MCF 10A (cell line): ENCODE data around the gene GALNT15. TPM values are rescaled to one million over a fixed set of nuclear protein-coding genes. Genes with fewer than 3 reads are reported as not detected.

Experiments
- BruUV-seq: library from RNA; stranded (reverse); fragments of 400-500 nt; replicated peaks from 2 replicates; lab custom pipeline; 2021; lab: Mats Ljungman, UMichigan
- CTCF ChIA-PET: fragments of 300-600 bp; sonication (Branson Sonifier 250); formaldehyde crosslinking; extraction: SDS; loops from one replicate; lab custom pipeline; 2021; ENCODE audit warnings: antibody characterized with exemption, inconsistent platforms; lab: Yijun Ruan, JAX
- POLR2A ChIA-PET: fragments of 300-600, 350-650 bp; sonication (Branson Sonifier 250); formaldehyde crosslinking; extraction: SDS; loops from one replicate; lab custom pipeline; 2020; ENCODE audit warnings: antibody characterized with exemption, inconsistent platforms; lab: Yijun Ruan, JAX
- DNase-seq: peaks from one replicate; pipeline ENCODE4 v3.0.0-alpha.2; 2018; ENCODE audit not compliant: unreplicated experiment
- H3K27ac Mint-ChIP-seq: one replicate; pipeline ENCODE4 v1.8.0; 2022; ENCODE audit warnings: mild to moderate bottlenecking, low read depth, mixed read lengths; ENCODE audit not compliant: unreplicated experiment
- H3K27me3 Mint-ChIP-seq: one replicate; pipeline ENCODE4 v1.8.0; 2022; ENCODE audit warnings: mixed read lengths; ENCODE audit not compliant: insufficient read depth, unreplicated experiment
- H3K36me3 Mint-ChIP-seq: one replicate; pipeline ENCODE4 v1.8.0; 2022; ENCODE audit warnings: mild to moderate bottlenecking, moderate library complexity, mixed read lengths; ENCODE audit not compliant: insufficient read depth, unreplicated experiment
- H3K4me1 Mint-ChIP-seq: one replicate; pipeline ENCODE4 v1.8.0; 2022; ENCODE audit warnings: mixed read lengths; ENCODE audit not compliant: insufficient read depth, unreplicated experiment
- H3K4me3 Mint-ChIP-seq: one replicate; pipeline ENCODE4 v1.8.0; 2022; ENCODE audit warnings: mild to moderate bottlenecking, moderate library complexity, mixed read lengths; ENCODE audit not compliant: unreplicated experiment
- H3K9me3 Mint-ChIP-seq: one replicate; pipeline ENCODE4 v1.8.0; 2022; ENCODE audit warnings: mixed read lengths; ENCODE audit not compliant: unreplicated experiment
- intact Hi-C: fragments of 100-400 bp; cut with micrococcal nuclease; formaldehyde crosslinking; loops from 2 replicates; pipeline ENCODE4 v1.14.1; 2022
- total RNA-seq: library from RNA; stranded (reverse); gene quantifications from 2 replicates; pipeline ENCODE4 v1.2.3, GENCODE V29; 2022
- TF ChIP-seq, protein P1 (sequence below): fragments of 200-600 bp; IDR thresholded peaks from one replicate; pipeline ENCODE4 v1.8.0; 2022; ENCODE audit warnings: antibody characterized with exemption, mild to moderate bottlenecking; ENCODE audit not compliant: unreplicated experiment

GALNT15 gene
- total RNA-seq, 1 experiment from 2014 or later, result 3.0 TPM

DNA sequence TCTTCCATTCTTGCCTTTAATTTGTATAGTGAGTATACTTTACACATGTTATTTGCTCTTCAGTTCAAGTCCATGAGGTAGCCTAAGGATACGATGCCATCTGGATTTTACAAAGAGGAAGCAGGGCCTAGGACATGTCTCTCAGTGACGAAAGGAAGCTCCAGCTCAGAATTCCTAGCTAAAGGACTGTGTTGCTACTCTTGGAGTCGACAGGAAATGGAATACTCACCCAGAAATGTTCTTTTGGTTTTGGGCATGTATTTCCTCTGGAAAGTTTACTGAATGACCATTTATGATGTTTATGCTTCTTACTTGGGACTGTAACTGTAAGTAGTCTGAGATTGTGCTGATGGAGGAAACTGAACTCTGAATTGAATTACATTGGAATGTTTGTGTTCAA, 103.0 kb downstream of the GALNT15 start:
- peaks cover 57% of the 10 kb centered on the region for H3K36me3 Mint-ChIP-seq
- ChIA-PET POLR2A (interaction anchor here (1.4 kb wide), 1 partner anchor 249 kb away, joined by 3 read pairs; no protein-coding TSS in a partner anchor), CTCF (interaction anchor here (0.6 to 3.1 kb wide), 3 partner anchors 9 to 273 kb away, joined by 4 to 13 read pairs (median 4); no protein-coding TSS in a partner anchor)
- no peaks in the 10 kb centered on the region for H3K27me3 Mint-ChIP-seq
- no peak for DNase-seq
- H3K27ac Mint-ChIP-seq, result no peak overlapping the region
- TF ChIP-seq, protein P1, sequence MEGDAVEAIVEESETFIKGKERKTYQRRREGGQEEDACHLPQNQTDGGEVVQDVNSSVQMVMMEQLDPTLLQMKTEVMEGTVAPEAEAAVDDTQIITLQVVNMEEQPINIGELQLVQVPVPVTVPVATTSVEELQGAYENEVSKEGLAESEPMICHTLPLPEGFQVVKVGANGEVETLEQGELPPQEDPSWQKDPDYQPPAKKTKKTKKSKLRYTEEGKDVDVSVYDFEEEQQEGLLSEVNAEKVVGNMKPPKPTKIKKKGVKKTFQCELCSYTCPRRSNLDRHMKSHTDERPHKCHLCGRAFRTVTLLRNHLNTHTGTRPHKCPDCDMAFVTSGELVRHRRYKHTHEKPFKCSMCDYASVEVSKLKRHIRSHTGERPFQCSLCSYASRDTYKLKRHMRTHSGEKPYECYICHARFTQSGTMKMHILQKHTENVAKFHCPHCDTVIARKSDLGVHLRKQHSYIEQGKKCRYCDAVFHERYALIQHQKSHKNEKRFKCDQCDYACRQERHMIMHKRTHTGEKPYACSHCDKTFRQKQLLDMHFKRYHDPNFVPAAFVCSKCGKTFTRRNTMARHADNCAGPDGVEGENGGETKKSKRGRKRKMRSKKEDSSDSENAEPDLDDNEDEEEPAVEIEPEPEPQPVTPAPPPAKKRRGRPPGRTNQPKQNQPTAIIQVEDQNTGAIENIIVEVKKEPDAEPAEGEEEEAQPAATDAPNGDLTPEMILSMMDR, result no peak
- intact Hi-C loops, result no loop called here
- no peaks in the 10 kb centered on the region for H3K9me3 Mint-ChIP-seq
- BruUV-seq, result no TSS peak
- H3K4me1 Mint-ChIP-seq, result no peaks in the 10 kb centered on the region
- no peak overlapping the region for H3K4me3 Mint-ChIP-seq

DNA sequence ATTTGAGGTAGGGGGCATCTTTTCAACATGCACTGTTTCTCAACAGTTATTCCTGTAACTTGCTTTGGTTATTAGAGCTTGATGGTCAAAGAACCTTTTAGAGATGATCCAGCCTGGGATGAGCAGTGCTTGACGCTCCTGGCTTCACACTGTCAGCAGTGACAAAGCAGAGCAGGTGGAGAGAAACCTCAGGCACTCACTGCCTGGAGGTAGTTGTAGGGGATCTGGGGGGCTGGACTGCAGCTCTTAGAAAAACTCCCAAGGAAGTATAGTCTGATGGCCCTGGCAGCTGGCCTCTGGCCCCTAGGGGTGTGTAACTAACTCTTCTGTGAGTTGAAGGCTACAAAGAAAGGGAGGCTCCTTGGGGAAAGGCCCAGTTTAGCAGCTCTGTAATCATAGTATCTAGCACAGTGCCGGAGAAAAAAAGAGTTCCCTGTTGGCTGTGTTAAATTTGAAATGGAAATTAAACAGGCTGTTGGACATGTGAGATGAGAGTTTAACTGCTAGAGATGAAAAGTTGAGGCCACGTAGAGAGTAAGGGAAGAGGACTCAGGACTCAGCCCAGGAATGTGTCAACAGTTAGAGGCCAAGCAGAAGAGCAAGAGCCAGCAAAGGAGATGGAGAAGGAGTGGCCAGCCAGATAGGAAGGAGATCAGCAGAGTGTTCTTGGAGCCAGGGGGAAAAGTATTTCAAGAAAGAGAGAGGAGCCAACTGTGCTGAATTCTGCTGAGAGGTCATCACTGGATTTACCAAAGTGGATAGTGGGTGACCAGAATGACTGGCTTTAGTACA, 104.7 kb downstream of the GALNT15 start:
- Mint-ChIP-seq H3K27ac (no peak overlapping the region), H3K9me3 (no peaks in the 10 kb centered on the region), H3K36me3 (peaks cover 57% of the 10 kb centered on the region), H3K27me3 (no peaks in the 10 kb centered on the region), H3K4me1 (no peaks in the 10 kb centered on the region), H3K4me3 (no peak overlapping the region)
- intact Hi-C loops, result no loop called here
- no peak for DNase-seq
- TF ChIP-seq, protein P1, result no peak
- no TSS peak for BruUV-seq
- POLR2A ChIA-PET, result no interaction called here
- CTCF ChIA-PET, result interaction anchor here (0.8 to 3.1 kb wide), 3 partner anchors 10 to 272 kb away, joined by 3 to 13 read pairs (median 3); no protein-coding TSS in a partner anchor

DNA sequence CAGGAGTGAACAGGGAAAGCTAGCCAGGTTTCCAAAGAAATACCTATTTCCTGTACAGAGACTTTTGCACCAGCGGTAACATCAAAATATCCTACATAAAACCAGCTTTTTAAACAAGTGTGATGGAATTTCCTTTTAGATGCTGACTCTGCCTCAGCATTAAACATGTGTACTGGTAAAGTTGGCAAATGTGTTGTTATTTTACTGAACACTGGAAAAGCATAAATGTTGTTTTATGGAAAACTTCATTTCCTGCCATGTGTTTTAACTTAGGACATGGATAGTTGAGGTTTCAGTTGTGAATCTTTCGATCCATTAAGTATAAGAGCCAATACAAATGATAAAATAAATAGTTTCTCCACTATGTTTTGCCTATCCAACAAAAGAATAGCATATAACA, 106.2 kb downstream of the GALNT15 start:
- Mint-ChIP-seq H3K27me3 (no peaks in the 10 kb centered on the region), H3K27ac (no peak overlapping the region), H3K4me3 (no peak overlapping the region), H3K9me3 (no peaks in the 10 kb centered on the region), H3K36me3 (peaks cover 43% of the 10 kb centered on the region), H3K4me1 (no peaks in the 10 kb centered on the region)
- TF ChIP-seq, protein P1, result no peak
- ChIA-PET POLR2A (no interaction called here), CTCF (interaction anchor here (0.6 to 2.3 kb wide), 4 partner anchors 10 to 269 kb away, joined by 3 to 13 read pairs (median 4); no protein-coding TSS in a partner anchor)
- intact Hi-C loops, result no loop called here
- DNase-seq, result no peak
- BruUV-seq, result no TSS peak

Other genes starting within 250 kb of the GALNT15 start
- gene DPH3, start 90.3 kb downstream of the GALNT15 start, total RNA-seq, result 30.5 and 39.8 TPM in 2 replicates
- gene OXNAD1, start 90.5 kb downstream of the GALNT15 start, total RNA-seq, result 19.0 and 27.6 TPM in 2 replicates